ENCODE measurements around the gene USP6NL. TPM values are rescaled to one million over a fixed set of nuclear protein-coding genes. Genes with fewer than 3 reads are reported as not detected.

Gene USP6NL
- total RNA-seq, 4 donors from 2014 or later: 13.2 to 24.6 (median 19.4) TPM

GRCh38 chr10:11446133-11446532 lies 165.3 kb downstream of the USP6NL start:
- TF ChIP-seq, protein P1, sequence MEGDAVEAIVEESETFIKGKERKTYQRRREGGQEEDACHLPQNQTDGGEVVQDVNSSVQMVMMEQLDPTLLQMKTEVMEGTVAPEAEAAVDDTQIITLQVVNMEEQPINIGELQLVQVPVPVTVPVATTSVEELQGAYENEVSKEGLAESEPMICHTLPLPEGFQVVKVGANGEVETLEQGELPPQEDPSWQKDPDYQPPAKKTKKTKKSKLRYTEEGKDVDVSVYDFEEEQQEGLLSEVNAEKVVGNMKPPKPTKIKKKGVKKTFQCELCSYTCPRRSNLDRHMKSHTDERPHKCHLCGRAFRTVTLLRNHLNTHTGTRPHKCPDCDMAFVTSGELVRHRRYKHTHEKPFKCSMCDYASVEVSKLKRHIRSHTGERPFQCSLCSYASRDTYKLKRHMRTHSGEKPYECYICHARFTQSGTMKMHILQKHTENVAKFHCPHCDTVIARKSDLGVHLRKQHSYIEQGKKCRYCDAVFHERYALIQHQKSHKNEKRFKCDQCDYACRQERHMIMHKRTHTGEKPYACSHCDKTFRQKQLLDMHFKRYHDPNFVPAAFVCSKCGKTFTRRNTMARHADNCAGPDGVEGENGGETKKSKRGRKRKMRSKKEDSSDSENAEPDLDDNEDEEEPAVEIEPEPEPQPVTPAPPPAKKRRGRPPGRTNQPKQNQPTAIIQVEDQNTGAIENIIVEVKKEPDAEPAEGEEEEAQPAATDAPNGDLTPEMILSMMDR (IDR thresholded peaks at IDR 0.05; ENCODE audit: low read depth): no peak

DNA sequence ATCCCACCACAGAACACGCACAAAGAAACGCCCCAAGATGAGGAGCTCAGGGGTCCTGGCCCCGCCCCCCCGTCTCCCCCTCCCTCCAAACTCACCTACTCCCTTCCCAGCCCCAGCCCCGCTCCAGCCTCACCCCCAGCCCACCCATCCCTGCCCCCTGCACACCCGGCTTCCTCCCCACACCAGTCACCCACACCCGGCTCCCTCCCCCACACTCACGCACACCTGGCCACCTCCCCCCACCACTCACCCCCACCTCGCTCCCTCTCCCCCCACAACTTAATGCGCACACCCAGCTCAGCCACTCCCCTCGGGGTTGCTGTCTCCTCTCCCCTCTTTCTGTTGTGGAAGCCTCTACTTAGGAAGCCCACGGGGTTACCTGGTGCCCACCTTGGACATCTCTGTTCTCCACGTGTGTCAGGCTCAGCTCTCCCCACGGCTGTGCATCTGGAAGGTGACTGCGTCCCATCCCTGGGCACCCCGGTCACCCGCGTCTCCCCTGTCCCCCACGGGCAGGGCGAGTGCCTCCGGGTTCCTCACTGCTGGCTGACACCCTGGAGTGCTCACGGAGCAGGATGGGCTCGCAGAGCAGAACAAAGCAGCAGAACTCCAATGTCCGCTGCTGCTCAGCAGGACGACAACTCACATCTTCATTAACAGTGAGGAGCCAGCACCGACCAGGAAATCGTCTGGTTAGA lies 166.8 kb downstream of the USP6NL start:
- TF ChIP-seq, protein P1 (IDR thresholded peaks at IDR 0.05; ENCODE audit: low read depth): no peak

- TF ChIP-seq, protein P1 (IDR thresholded peaks at IDR 0.05; ENCODE audit: low read depth): no peak
Measured at GRCh38 chr10:11444155-11444530, 167.3 kb downstream of the USP6NL start.

GRCh38 chr10:11443468-11444154 lies 167.8 kb downstream of the USP6NL start:
- TF ChIP-seq, protein P1 (IDR thresholded peaks at IDR 0.05; ENCODE audit: low read depth): no peak

- TF ChIP-seq, protein P1 (IDR thresholded peaks at IDR 0.05; ENCODE audit: low read depth): no peak
Measured at GRCh38 chr10:11442001-11442773, 169.3 kb downstream of the USP6NL start.

GRCh38 chr10:11441151-11441535 lies 170.3 kb downstream of the USP6NL start:
- TF ChIP-seq, protein P1 (IDR thresholded peaks at IDR 0.05; ENCODE audit: low read depth): no peak
